Measurements from ENCODE around the gene MYO1E.
A peak's percentile ranks its signal among the peaks of the same experiment; 100 is the strongest.
"Not testable (repeated sequence)": the region's sequence is repeated elsewhere in the genome, so short reads cannot be mapped to it uniquely, and the experiment has no call there.

The MYO1E gene

GRCh38 chr15:59186501-59186900, 186.2 kb downstream of the MYO1E start:
- DNase-seq: no peak

- peak; percentile 17 for DNase-seq
These were observed 186.9 kb downstream of the MYO1E start for GRCh38 chr15:59185725-59186124.

- no peak for DNase-seq
These were observed 191.6 kb downstream of the MYO1E start for GRCh38 chr15:59180945-59181600.

- no peak for DNase-seq
These were observed 193.0 kb downstream of the MYO1E start for GRCh38 chr15:59179717-59180116.

- DNase-seq: no peak
These were observed 194.4 kb downstream of the MYO1E start for GRCh38 chr15:59178151-59178695.

GRCh38 chr15:59177317-59177660, 195.4 kb downstream of the MYO1E start:
- peak; percentile 3 for DNase-seq

GRCh38 chr15:59176653-59177316, 195.9 kb downstream of the MYO1E start:
- DNase-seq: no peak

- DNase-seq: peak; percentile 39
These were observed 197.5 kb downstream of the MYO1E start for GRCh38 chr15:59174835-59175831.

GRCh38 chr15:59174151-59174834, 198.4 kb downstream of the MYO1E start:
- DNase-seq: no peak

- DNase-seq: no peak
These were observed 199.5 kb downstream of the MYO1E start for GRCh38 chr15:59173194-59173593.

GRCh38 chr15:59172289-59172901, 200.3 kb downstream of the MYO1E start:
- DNase-seq: no peak

GRCh38 chr15:59171067-59171397, 201.6 kb downstream of the MYO1E start:
- DNase-seq: no peak

GRCh38 chr15:59170295-59171066, 202.2 kb downstream of the MYO1E start:
- DNase-seq: no peak

GRCh38 chr15:59169251-59169708, 203.4 kb downstream of the MYO1E start:
- DNase-seq: no peak

- DNase-seq: no peak
These were observed 204.1 kb downstream of the MYO1E start for GRCh38 chr15:59168536-59168935.

GRCh38 chr15:59166601-59167265, 205.9 kb downstream of the MYO1E start:
- DNase-seq: no peak

GRCh38 chr15:59166166-59166565, 206.5 kb downstream of the MYO1E start:
- no peak for DNase-seq

GRCh38 chr15:59165726-59166125, 206.9 kb downstream of the MYO1E start:
- DNase-seq: no peak

- DNase-seq: not testable (repeated sequence)
These were observed 210.6 kb downstream of the MYO1E start for GRCh38 chr15:59162080-59162479.

- no peak for DNase-seq
These were observed 211.6 kb downstream of the MYO1E start for GRCh38 chr15:59160880-59161593.

Data from CD4-positive, alpha-beta T cell treated with Interferon gamma for 1 hour (primary cell).